ENCODE data around the gene WRAP53. TPM values are rescaled to one million over a fixed set of nuclear protein-coding genes. Genes with fewer than 3 reads are reported as not detected.

The WRAP53 gene
- total and polyA plus RNA-seq, 7 donors: 4.5 to 14.4 (median 6.5) TPM

GRCh38 chr17:7695586-7695985, 7.3 kb downstream of the WRAP53 start:
- H3K4me3 ChIP-seq: no peak overlapping the region
- H3K9me3 ChIP-seq: no peaks in the 10 kb centered on the region
- intact Hi-C loops (cut with DNase I): no loop called here
- no peaks in the 10 kb centered on the region for H3K27me3 ChIP-seq (ENCODE audit: insufficient read depth in 3 of 3, low read length in 2 of 3)
- peaks cover 0 to 32% of the 10 kb centered on the region in 2 donors for H3K36me3 ChIP-seq (ENCODE audit: insufficient read depth in 1 of 2, low read depth in 1 of 2)
- ATAC-seq (no peak), DNase-seq (no peak)
- no peak for TF ChIP-seq CTCF (IDR thresholded peaks at IDR 0.05)
- WGBS, 3 donors: 94% methylated on average over 10 of the region's 10 CpGs
- no peaks in the 10 kb centered on the region for H3K4me1 ChIP-seq
- no peak overlapping the region for H3K27ac ChIP-seq

GRCh38 chr17:7697828-7698588, 9.7 kb downstream of the WRAP53 start:
- ATAC-seq (no peak), DNase-seq (no peak)
- Histone ChIP-seq H3K9me3 (no peaks in the 10 kb centered on the region), H3K36me3 (ENCODE audit: insufficient read depth in 1 of 2, low read depth in 1 of 2) (peaks cover 7 to 46% of the 10 kb centered on the region in 2 donors), H3K27ac (no peak overlapping the region), H3K4me3 (no peak overlapping the region), H3K27me3 (ENCODE audit: insufficient read depth in 3 of 3, low read length in 2 of 3) (peaks cover 0 to 8% (median under 1%) of the 10 kb centered on the region in 3 donors), H3K4me1 (no peaks in the 10 kb centered on the region)
- intact Hi-C loops (cut with DNase I): no loop called here
- no peak for TF ChIP-seq CTCF (IDR thresholded peaks at IDR 0.05)
- WGBS, 3 donors: 95 to 99% (median 99%) methylated on average over 4 of the region's 4 CpGs

GRCh38 chr17:7700510-7700909, 12.2 kb downstream of the WRAP53 start:
- Histone ChIP-seq H3K27me3 (ENCODE audit: insufficient read depth in 3 of 3, low read length in 2 of 3) (peaks cover 0 to 27% (median 13%) of the 10 kb centered on the region in 3 donors), H3K27ac (no peak overlapping the region), H3K36me3 (ENCODE audit: insufficient read depth in 1 of 2, low read depth in 1 of 2) (peaks cover 7 to 29% of the 10 kb centered on the region in 2 donors), H3K4me1 (peaks cover 7% of the 10 kb centered on the region), H3K4me3 (no peak overlapping the region), H3K9me3 (no peaks in the 10 kb centered on the region)
- no peak for ATAC-seq
- no peak for DNase-seq
- intact Hi-C loops (cut with DNase I): no loop called here
- 92 to 95% (median 93%) methylated on average over 7 of the region's 7 CpGs for WGBS, 3 donors
- TF ChIP-seq CTCF (IDR thresholded peaks at IDR 0.05): no peak

GRCh38 chr17:7701681-7702080, 13.4 kb downstream of the WRAP53 start:
- H3K27me3 ChIP-seq (ENCODE audit: insufficient read depth in 3 of 3, low read length in 2 of 3): peaks cover 0 to 39% (median 17%) of the 10 kb centered on the region in 3 donors
- H3K27ac ChIP-seq: no peak overlapping the region
- intact Hi-C loops (cut with DNase I): no loop called here
- no peaks in the 10 kb centered on the region for H3K9me3 ChIP-seq
- H3K4me3 ChIP-seq: no peak overlapping the region
- ATAC-seq: no peak
- H3K36me3 ChIP-seq (ENCODE audit: insufficient read depth in 1 of 2, low read depth in 1 of 2): peaks cover 7 to 24% of the 10 kb centered on the region in 2 donors
- 91 to 93% (median 92%) methylated on average over 14 of the region's 14 CpGs for WGBS, 3 donors
- peaks cover 7% of the 10 kb centered on the region for H3K4me1 ChIP-seq
- no peak for DNase-seq
- no peak for TF ChIP-seq CTCF (IDR thresholded peaks at IDR 0.05)

Measured in psoas muscle (tissue), 8 donors.